ENCODE data around the gene PHLDA3.

PHLDA3 gene

DNA sequence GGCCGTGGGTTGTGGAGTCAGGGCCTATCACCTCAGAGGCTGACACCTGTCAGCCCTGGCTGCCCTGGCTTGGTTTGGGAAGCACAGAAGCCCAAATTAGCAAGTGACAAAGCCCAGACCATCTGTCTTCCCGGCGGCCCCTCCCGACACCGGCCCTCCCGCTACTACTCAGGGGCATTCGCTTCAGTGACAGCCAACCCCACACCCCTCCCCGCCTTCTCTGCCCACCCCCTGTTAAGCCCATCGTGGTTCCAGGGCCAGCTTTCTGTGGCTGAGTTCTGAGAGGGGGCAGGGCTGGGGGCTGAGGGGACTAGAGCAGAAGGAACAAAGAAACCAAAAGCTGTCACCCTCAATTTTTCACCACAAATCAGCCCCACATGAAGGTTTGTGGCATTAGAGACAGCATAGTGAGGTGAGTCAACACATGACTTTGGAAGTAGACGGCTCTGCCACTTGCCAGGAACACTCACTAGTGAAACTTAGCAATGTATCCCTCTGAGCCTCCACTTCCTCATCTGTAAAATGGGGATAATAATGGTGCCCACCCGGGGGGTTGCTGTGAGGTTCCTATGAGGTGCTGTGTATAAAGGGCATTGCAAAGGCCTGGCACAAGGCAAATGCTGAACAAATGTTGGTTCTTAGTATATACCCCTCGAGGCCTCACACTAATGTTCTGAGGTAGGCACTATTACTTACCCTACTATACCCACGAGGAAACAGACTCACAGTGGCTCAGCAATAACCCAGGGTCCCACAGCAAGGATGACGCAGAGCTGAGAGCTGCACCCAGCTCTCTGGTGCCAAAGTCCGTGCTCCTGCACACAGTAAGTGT is 42.3 kb downstream of the PHLDA3 start:
- DNase-seq: no peak

DNA sequence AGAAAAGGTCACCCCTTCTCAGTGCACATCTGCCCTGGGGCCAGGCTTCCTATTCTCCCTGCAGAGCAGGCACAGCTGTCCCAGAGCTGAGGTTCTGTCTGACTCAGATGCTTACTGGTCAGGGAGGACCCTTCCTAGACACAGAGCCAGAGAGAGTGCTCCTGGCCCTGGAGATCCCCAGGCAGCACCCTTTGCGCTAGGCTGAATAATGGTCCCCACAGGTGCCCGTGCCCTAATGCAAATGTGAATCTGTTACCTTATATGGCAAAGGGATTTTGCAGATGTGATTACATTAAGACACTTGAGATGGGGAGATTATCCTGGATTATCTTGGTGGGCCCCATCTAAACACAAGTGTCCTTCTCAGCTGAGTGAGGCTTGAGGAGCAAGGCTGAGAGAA is 44.8 kb downstream of the PHLDA3 start:
- DNase-seq: no peak

DNA sequence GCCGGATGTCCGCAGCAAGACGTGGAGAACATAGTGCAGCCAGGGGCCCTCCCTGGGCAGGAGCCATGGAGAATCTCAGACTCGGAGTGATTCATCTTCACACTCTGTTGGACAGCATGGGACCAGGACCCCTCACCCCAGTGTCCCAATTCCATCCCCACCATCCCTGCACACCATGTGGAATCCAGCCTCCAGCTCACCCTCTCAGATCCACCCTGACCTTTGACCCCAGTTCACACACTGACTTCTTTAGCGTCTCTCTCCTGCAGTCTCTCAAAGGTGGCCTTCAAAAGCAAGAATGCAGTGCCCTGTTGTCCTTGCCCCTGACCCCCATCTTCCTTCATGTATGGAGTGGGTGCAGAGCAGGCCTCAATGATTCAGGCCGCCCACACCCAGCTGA is 45.3 kb downstream of the PHLDA3 start:
- no peak for DNase-seq

DNA sequence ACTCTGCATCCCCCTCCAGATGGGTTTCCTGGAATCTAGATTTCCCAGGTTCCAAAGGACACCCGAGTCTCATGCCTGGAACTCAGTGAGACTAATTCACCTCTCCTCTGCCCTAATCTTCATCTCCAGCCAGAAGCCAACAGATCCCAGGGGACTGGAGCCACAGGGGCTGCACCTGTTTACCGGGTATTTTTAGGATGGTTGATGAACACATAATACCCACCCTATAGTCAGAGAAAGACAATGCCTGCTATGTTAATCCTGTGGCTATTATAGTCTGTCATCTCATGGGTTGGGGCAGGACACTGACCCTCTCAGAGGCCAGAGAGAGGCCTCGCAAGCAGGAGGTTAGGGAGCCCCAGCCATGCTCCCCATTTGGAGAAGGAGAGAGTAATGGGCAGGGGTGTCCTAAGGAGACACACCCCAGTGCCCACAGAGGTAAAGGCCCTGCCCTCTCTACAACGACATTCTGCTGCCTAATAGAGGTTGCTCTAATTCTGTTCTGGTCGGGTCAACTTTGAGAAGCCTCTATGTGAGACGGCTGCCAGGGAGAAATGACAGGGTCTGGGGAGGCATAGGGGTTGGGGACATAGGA is 46.5 kb downstream of the PHLDA3 start:
- no peak for DNase-seq

DNA sequence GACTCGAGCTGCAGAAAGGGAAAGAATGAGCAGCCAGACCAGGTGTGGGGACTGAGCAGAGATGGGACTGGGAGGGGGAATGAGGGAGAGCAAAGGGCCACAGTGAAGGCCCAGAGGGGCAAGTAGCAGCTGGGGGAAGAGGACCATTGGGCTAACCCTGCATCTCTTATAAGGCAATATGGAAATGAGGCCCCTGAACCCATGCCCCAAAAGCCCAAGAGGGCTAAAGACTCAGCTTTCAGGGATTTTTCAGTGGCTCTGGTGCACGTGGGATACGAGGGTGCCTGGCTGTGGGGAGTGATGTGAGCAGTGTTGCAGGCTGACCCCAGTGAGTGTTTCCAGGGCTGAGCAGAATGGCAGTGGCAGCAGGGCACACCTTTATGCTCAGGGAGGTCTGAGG is 47.0 kb downstream of the PHLDA3 start:
- no peak for DNase-seq

DNA sequence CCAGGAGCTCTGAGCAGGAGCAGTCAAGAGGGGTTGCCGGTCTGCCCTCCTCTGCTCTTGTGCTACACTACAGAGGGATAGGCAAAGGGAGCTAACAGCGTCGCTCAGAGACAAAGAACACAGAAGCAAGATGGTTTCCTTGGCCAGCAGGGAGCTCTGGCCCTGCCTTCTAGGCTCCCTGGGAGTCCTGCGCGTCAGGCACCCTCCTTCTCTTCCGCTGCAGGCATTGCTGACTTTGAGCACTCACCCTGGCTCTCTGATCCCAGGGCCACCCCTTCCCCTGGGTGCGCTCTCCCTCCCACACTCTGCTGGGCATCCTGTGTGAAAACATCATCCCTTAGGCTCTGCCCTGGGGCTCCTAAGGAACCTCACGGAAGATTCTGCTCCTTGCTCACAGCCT is 47.9 kb downstream of the PHLDA3 start:
- DNase-seq: no peak

DNA sequence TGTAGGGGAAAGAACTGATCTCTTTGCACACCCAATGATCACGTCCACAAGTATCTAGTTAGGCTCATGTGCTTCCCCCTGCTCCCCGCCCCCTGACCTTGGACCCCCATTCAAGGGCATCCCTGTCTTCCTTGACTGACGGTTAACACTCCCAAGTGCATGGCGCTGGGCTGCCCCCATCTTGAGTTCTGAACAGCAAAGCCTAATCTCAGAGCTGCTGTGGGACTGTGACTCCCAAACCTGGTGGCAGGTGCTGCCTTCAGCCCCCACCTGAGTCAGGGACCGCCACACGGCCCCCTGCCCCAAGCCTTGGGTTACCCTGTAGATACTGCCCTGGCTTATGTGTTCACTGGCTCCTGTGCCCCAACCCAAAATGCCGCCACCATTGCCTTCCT is 48.4 kb downstream of the PHLDA3 start:
- DNase-seq: no peak

DNA sequence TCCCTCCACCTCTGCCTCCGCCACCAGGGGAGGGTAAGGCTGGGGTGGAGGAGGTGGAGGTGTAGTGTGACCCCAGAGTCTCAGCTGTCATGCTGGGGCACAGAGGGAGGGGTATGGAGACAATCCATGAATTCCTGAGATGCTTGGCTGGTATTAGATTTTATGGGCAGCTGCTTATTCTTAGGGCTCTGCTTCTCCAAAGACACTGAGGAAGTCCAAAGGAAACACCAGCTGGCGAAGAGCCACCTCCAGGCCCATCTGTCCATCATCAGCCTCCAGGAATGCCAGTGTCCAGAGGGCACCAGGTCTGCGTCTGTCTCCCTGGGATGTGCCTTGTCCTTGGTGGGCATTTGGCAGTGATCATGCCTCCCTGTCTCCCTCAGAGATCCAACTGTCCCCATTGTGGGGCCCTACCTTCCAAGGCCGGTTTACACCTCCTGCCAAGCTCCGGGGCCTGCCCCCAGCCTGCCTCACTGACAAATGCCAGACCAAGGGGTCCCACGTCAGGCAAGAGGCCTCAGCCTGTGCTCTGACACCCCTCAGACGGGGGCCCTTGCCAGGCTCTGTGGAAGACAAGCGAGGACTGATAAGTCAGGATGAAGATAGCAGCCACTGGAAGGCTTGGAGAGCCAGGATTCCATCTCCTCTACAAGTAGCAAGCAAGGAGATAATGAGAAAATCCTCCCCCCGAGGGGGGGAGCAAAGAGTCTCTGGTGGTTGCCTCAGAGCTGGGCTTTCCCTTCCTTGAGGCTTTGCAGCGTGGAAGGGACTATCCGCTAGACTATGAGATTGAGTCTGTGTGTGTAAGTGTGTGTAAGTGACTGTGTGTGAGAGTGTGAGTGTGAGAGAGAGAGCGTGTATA is 49.0 kb downstream of the PHLDA3 start:
- no peak for DNase-seq

DNA sequence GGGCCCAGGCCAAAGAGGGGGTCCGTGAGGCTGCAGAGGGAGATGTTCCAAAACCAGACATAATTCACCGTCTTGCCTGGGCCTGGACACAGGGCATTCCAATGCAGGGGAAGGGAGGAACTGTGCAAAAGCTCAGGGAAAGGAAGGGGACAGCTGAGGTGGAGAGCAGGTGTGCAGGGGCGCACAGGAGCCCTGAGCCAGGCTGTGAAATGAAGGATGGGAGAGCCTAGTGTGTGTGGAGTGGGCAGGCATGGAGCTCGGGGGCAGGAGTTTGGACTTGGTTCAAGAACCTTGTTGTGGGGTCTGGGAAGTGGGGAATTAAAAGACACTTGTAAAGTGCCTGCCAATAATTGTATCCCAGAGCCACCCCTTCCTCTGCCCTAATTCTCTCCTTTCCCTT is 49.7 kb downstream of the PHLDA3 start:
- no peak for DNase-seq

DNA sequence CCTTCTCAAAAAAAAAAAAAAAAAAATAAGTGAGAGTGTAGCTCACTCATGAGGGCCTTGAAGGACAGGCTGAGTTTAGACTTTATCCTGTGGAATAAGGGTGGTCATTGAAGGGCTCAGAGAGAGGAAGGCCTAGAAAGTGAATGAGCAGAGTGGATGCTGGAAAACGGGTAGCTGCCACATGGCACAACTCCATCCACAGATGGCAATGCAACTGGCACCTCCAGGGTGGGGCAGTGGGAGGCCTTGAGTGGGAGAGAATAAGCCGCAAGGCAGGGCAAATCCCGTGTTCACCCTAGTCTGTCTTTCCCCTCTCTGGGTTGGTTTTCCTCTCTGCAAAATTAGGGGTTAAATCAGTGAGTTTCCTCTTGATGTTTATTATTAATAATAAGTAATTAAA is 50.5 kb downstream of the PHLDA3 start:
- DNase-seq: no peak
